ENCODE measurements around the gene PLOD2.

GRCh38 chr3:146088840-146089239, 72.1 kb downstream of the PLOD2 start:
- TF ChIP-seq CTCF (IDR thresholded peaks at IDR 0.05) (no peak), POLR2A (IDR thresholded peaks at IDR 0.05) (no peak)

All from thyroid gland (tissue), 4 donors.